Retinal pigment epithelial cell (primary cell): ENCODE results near the gene HOXA10.

Experiments used
- DNase-seq: peaks from one replicate; pipeline ENCODE4 v3.0.0-alpha.2; 2010; ENCODE audit warnings: low read depth
- H3K4me3 ChIP-seq: 2 replicates; pipeline ENCODE4 v1.5.1; 2011; ENCODE audit warnings: mild to moderate bottlenecking, low read length, control low read depth, moderate library complexity
- TF ChIP-seq, protein P1 (sequence below): conservative IDR thresholded peaks from 2 replicates; pipeline ENCODE4 v1.5.1; 2011; ENCODE audit warnings: low read depth, low read length, control low read depth, inconsistent platforms

HOXA10 gene

DNA sequence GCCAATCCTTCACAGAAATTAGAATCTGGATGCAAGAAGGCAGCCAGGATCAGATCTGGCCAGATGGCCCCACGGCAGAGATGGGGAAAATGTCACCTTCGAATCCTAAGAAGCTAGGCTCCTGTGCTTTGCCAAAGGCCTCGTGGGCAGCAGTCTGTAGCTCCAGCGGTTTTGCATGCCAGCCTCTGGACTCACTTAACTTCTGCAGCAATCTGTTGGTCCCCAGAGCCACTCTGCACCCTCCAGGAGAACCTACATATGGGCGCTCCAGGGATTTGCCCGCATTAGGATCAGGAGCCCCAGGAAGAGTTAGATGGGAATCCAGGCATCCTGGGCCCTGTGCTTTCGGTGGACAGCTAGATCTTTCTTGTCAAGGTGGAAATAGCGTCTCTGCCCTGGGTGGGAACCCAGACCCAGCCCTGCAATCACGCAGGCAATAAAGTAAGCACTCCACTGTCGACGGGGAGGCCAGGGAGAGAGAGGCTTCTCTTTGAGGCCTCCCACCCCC, 35.9 kb upstream of the HOXA10 start:
- DNase-seq: no peak
- TF ChIP-seq, protein P1, sequence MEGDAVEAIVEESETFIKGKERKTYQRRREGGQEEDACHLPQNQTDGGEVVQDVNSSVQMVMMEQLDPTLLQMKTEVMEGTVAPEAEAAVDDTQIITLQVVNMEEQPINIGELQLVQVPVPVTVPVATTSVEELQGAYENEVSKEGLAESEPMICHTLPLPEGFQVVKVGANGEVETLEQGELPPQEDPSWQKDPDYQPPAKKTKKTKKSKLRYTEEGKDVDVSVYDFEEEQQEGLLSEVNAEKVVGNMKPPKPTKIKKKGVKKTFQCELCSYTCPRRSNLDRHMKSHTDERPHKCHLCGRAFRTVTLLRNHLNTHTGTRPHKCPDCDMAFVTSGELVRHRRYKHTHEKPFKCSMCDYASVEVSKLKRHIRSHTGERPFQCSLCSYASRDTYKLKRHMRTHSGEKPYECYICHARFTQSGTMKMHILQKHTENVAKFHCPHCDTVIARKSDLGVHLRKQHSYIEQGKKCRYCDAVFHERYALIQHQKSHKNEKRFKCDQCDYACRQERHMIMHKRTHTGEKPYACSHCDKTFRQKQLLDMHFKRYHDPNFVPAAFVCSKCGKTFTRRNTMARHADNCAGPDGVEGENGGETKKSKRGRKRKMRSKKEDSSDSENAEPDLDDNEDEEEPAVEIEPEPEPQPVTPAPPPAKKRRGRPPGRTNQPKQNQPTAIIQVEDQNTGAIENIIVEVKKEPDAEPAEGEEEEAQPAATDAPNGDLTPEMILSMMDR: no peak
- H3K4me3 ChIP-seq: no peak overlapping the region

DNA sequence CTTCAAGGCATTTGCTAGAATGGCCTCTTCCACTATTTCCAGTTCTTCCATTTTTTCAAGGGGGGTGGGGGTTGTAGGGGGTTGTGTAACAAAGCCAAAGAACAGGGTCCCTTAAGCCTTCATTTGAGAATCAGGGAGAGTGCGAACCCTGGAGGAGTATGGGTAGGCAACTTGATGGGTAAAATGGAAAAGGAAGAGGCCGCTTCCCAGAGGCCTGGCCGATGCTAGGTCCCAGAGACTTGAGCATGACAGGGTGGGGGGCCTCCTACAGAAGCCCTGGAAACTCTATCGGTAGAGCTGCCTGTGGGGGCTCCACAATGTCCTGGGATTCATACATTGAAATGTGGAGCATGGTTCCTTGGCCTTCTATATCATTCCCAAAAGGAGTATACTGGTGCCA, 34.9 kb upstream of the HOXA10 start:
- no peak for DNase-seq
- H3K4me3 ChIP-seq: no peak overlapping the region
- TF ChIP-seq, protein P1: no peak

DNA sequence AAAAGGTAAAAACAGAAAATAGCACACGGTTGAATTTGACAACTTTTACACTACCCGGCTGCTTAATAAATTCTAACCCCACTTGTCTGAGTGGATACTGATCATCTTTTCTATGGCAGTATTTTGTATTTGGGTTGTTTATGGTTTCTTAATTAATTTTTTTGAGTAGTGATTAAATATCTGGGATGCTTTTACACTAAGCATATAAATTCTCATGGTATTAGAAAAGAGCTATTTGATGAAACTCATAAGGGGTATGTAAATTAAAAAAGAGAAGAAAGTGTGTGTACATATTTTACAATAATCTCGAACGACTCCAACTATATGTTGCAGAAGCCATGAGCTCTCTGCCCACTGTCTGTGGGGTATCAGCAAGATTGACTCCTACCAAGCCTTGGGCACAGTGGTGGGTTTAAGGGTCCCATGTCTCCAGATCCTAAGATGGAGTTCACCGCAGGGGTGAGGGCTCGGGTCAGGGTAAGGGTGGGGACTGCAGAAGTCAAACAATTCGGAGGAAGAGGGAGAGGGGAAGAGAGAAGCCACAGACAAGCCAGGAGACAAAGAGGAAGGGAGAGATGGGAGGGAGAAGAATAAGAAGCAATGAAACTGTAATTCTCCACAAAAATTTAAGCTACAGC, 33.3 kb upstream of the HOXA10 start:
- no peak for DNase-seq
- TF ChIP-seq, protein P1: no peak

DNA sequence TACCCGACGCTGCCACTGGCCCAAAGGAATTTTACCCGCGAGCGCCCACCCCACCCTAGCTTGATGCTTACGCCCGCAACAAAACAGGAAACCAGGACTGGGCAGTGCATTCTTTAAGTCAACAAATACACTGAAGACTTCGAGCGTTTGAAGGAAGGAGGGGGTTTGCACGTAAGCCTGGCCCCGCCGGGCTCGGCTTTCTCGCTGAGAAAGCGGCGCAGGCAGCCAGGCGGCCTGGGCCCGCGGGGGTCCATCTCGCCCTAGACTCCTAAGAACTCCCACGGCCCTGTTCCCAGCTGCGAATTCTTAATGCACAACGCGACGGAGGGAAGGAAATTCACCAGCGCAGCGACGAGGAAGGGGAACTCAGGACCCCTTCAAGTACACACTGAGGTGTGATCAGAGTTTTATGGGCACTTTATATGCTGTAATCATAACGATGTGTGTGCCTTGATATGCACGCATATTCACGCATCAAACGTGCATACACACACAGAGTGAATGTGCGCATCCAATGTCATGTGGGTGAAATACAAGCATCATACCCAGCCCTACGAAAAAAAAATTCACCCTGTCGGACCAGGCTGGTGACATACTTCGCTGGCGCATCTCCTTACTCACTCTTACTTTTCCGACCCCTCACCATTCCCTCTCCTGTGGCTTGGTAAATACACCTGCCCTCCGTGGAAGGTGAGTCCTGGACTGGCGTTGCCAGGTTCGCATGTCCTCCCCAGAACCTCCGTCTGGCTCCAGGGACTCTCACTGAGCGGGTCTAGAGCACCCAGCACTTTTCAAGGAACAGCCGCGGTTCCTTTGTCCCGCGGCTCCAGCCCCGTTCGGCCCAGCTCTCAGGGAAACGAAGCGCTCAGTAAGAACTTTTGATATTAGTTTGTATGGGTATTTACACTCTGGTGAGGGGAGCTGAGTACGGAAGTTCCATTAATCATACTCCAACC, 31.5 kb upstream of the HOXA10 start:
- DNase-seq: no peak
- TF ChIP-seq, protein P1: no peak
- H3K4me3 ChIP-seq: no peak overlapping the region

More for the DNA sequence above, 33.3 kb upstream of the HOXA10 start:
- no peak overlapping the region for H3K4me3 ChIP-seq

DNA sequence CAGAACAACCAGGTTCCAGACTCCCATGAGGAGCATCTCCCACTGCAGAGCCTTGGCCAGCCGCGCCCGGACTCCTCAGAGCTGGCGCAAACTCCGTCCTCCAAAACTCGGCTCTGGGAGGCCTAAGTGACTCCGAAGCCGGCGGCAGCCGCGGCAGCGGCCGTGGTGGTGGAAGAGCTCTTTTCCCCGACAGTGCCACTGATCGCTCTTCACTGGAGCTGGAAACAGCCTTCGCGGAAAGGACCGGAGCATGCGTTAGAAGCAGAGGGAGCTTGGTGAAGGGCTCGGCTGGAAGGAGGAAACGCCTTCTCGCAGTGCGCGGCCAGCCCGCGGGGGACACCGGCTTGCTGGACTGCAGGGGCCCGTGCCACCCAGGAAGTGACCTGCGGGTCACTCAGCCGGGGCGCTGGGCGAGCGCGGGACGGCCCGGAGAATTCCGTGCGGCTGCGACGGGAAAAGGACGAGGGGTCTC, 30.8 kb upstream of the HOXA10 start:
- TF ChIP-seq, protein P1: no peak
- H3K4me3 ChIP-seq: no peak overlapping the region
- DNase-seq: no peak

DNA sequence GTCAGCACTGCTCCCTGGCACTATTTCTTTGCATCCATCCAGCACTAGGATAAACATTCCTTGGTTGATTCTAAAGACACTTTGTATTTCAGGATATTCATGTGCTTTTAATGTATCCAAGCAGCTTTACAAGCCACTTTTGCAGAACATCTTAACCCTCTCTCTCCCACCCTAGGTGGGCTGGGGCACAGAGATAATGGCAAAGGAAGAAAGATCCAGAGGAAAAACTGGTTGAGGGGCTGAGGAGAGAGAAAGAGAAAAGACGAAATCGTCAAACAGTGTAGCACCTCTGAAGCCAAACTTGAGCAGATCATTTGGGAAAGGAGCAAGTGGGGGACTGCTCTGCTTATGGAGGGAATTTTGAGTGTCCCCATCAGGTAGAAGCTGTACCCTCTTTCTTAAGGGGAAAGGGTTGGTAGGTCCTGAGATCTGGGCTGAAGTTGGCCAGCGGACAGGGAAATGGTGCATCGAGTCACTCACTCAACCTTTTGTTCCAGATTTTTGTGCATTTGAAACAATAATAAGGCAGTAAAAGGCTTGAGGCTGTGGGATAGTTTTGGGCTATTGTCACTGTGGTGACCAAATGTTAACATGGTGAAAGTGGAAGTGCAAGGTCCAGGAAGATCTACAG, 30.0 kb upstream of the HOXA10 start:
- TF ChIP-seq, protein P1: no peak
- no peak for DNase-seq
- H3K4me3 ChIP-seq: no peak overlapping the region
